GM10248 (cell line): ENCODE data around the gene MTOR.

Source experiments
- CTCF ChIA-PET: fragments of 300-600 bp; sonication (Branson Sonifier 250); formaldehyde crosslinking; extraction: SDS; loops from one replicate; lab custom pipeline; 2021; ENCODE audit warnings: antibody characterized with exemption; lab: Yijun Ruan, JAX
- POLR2A ChIA-PET: fragments of 350-650 bp; sonication (Branson Sonifier 250); formaldehyde crosslinking; extraction: SDS; loops from one replicate; lab custom pipeline; 2020; ENCODE audit warnings: antibody characterized with exemption; lab: Yijun Ruan, JAX
- DNase-seq: peaks from one replicate; pipeline ENCODE4 v3.0.0; 2012; ENCODE audit errors: extremely low spot score
- CTCF ChIP-seq: IDR thresholded peaks from 2 replicates; pipeline ENCODE4 v1.5.1; 2012; ENCODE audit warnings: mild to moderate bottlenecking, low read depth; ENCODE audit errors: extremely low read depth, missing control alignments, control extremely low read depth

The MTOR gene

GRCh38 chr1:11144570-11145256, 117.6 kb downstream of the MTOR start:
- ChIA-PET POLR2A (no interaction called here), CTCF (interaction anchor here (0.9 to 2.2 kb wide), 5 partner anchors 9 to 60 kb away, joined by 3 to 7 read pairs (median 3); no protein-coding TSS in a partner anchor)
- DNase-seq = no peak
- no peak for TF ChIP-seq CTCF

- TF ChIP-seq CTCF = no peak
- CTCF ChIA-PET = interaction anchor here (0.9 to 2.2 kb wide), 4 partner anchors 13 to 60 kb away, joined by 3 to 7 read pairs (median 4); no protein-coding TSS in a partner anchor
- POLR2A ChIA-PET = no interaction called here
- DNase-seq = peak; percentile 31
Measured at GRCh38 chr1:11143907-11144306, 118.4 kb downstream of the MTOR start.

- ChIA-PET POLR2A (no interaction called here), CTCF (interaction anchor here (0.9 to 2.2 kb wide), 4 partner anchors 11 to 61 kb away, joined by 3 to 7 read pairs (median 4); no protein-coding TSS in a partner anchor)
- no peak for TF ChIP-seq CTCF
- no peak for DNase-seq
Measured at GRCh38 chr1:11143401-11143800, 119.0 kb downstream of the MTOR start.

DNA sequence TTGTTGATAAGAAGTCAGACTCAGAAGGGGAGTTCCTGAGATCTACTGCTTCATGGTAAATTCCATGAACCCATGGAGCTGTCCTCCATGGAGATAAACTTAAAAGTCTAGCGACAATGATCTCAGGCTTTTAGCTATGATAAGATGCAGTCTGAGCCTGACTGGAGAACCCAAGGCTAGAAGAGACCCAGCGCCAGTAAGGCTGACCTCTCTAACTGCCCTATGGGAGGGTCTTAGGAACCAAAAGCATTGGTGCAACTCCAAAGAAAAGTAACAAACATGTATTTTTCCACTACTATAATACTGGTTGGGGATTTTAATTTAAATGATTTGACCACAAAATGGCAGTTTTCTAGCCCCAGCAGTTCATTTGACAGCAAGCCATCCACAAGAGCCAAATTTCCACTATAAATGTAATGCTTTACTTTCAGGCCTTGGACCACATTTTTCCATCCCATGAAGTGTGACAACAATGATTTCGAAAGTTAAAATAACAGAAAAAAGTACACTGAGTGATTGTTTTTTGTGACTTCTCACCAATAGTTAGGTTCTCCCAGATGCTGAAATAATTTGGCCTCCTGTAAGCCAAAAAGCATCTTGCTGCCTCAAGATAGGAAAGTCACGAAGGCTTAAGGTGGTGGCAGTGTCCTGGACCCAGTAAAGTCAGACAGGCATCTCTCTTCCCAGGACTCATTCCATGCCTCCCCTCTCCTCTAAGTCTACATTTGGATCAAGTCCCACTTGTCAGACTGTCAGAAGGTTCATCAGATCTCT, 119.5 kb downstream of the MTOR start:
- ChIA-PET POLR2A (no interaction called here), CTCF (interaction anchor here (1.3 to 1.5 kb wide), 2 partner anchors 11 to 31 kb away, joined by 3 to 4 read pairs; no protein-coding TSS in a partner anchor)
- TF ChIP-seq CTCF = no peak

DNA sequence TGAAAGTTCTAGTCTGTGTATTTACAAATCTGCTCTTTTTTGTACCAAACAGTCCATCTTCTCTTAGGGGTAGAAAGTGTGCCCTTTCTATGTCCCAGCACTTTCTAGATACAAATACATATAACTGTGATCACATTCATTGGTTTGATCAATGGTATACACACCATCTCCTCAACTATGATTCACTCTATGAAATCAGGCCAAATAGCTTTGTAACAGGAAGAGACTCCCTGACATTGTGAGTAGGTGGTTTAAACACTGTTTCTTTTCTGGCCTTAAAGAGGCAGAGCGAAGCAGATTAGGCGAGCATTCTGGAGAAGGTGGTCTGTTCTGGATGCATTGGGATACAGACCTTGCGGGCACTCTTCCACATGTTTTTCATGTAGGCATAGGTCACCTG, 123.4 kb downstream of the MTOR start:
- ChIA-PET POLR2A (no interaction called here), CTCF (no interaction called here)
- TF ChIP-seq CTCF = no peak
- no peak for DNase-seq

More for the DNA sequence above, 119.5 kb downstream of the MTOR start:
- no peak for DNase-seq

GRCh38 chr1:11138029-11138428, 124.3 kb downstream of the MTOR start:
- TF ChIP-seq CTCF = no peak
- DNase-seq = no peak
- CTCF ChIA-PET = no interaction called here
- POLR2A ChIA-PET = no interaction called here
